GM12878 (cell line): ENCODE measurements around the gene STK4. TPM values are rescaled to one million over a fixed set of nuclear protein-coding genes. Genes with fewer than 3 reads are reported as not detected.

Source experiments
- ATAC-seq: fragments of 200-7000 bp; cut with Tn5 transposase; 3 replicates; pipeline ENCODE4 v1.9.1; 2020; ENCODE audit warnings: mild to moderate bottlenecking, moderate library complexity
- BruUV-seq: library from RNA; stranded (reverse); fragments of 400-500 nt; replicated peaks from 2 replicates; lab custom pipeline; 2021; lab: Mats Ljungman, UMichigan
- CTCF ChIA-PET: fragments of 300-600 bp; sonication (Branson Sonifier 250); formaldehyde crosslinking; extraction: SDS; loops from one replicate; lab custom pipeline; 2021; ENCODE audit warnings: inconsistent platforms; lab: Yijun Ruan, JAX
- POLR2A ChIA-PET: fragments of 350-600 bp; formaldehyde crosslinking; extraction: SDS; loops from one replicate; lab custom pipeline; 2021; ENCODE audit warnings: inconsistent platforms; lab: Charles Lee
- RAD21 ChIA-PET: fragments of 300-600 bp; sonication (Branson Sonifier 250); formaldehyde crosslinking; loops from one replicate; lab custom pipeline; 2023; ENCODE audit warnings: antibody characterized with exemption; ENCODE audit not compliant: unreplicated experiment; lab: Charles Lee
- SMC1A ChIA-PET: fragments of 300-600 bp; sonication (Branson Sonifier 250); formaldehyde crosslinking; loops from one replicate; lab custom pipeline; 2023; ENCODE audit not compliant: unreplicated experiment, uncharacterized antibody; lab: Charles Lee
- DNase-seq: peaks from one replicate; pipeline ENCODE4 v3.0.0-alpha.2; 2011; ENCODE audit warnings: low read depth, low spot score
- FAIRE-seq: peaks from 3 replicates; lab custom pipeline; 2011; peaks lifted over from hg19 to GRCh38; lab: Jason Lieb, UNC
- H2AFZ ChIP-seq: 2 replicates; pipeline ENCODE4 v1.6.0; 2011; ENCODE audit warnings: low read depth, low read length, control low read depth; ENCODE audit not compliant: control insufficient read depth
- H3K27ac ChIP-seq: 2 replicates; pipeline ENCODE4 v1.5.1; 2011; ENCODE audit warnings: control low read depth; ENCODE audit not compliant: control insufficient read depth, insufficient read depth
- H3K27me3 ChIP-seq, 2 experiments: replicated peaks in 1 of 2; 2 replicates each; pipeline versions ENCODE4 v1.6.0 to v1.6.1; 2011; ENCODE audit warnings: low read length in 1 of 2; ENCODE audit not compliant: control insufficient read depth in 2 of 2, insufficient read depth in 2 of 2
- H3K36me3 ChIP-seq, 2 experiments: 2 replicates each; pipeline ENCODE4 v1.5.1; 2011; ENCODE audit warnings: low read length in 1 of 2; ENCODE audit not compliant: control insufficient read depth in 2 of 2, insufficient read depth in 2 of 2
- H3K4me1 ChIP-seq: 2 replicates; pipeline ENCODE4 v1.6.1; 2011; ENCODE audit warnings: mild to moderate bottlenecking, low read length, moderate library complexity, mixed read lengths; ENCODE audit not compliant: control insufficient read depth, insufficient read depth
- H3K4me2 ChIP-seq: 2 replicates; pipeline ENCODE4 v1.6.0; 2011; ENCODE audit warnings: control low read depth; ENCODE audit not compliant: control insufficient read depth, insufficient read depth
- H3K4me3 ChIP-seq: fragments of 200-600 bp; sonication (generic); 2 replicates; pipeline ENCODE4 v1.5.1; 2016
- H3K79me2 ChIP-seq: 2 replicates; pipeline ENCODE4 v1.6.0; 2011; ENCODE audit warnings: low read length; ENCODE audit not compliant: control insufficient read depth, insufficient read depth
- H3K9ac ChIP-seq: 2 replicates; pipeline ENCODE4 v1.8.0; 2011; ENCODE audit warnings: low read length, control low read depth, mixed read lengths; ENCODE audit not compliant: control insufficient read depth, insufficient read depth
- H3K9me3 ChIP-seq: replicated peaks from 3 replicates; pipeline ENCODE4 v1.5.1; 2011; ENCODE audit warnings: mild to moderate bottlenecking, low read length; ENCODE audit not compliant: control insufficient read depth, insufficient read depth
- H4K20me1 ChIP-seq: 2 replicates; pipeline ENCODE4 v1.6.0; 2011; ENCODE audit not compliant: control insufficient read depth, insufficient read depth
- EED ChIP-seq: sonication (generic); IDR thresholded peaks from 2 replicates; pipeline ENCODE4 v1.6.1; 2016; ENCODE audit warnings: antibody characterized with exemption, low read depth
- EGR1 ChIP-seq, 2 experiments: IDR thresholded peaks; 1 replicate in 1 of 2; 2 replicates in 1 of 2; pipeline ENCODE4 v1.6.1; 2011 to 2012; ENCODE audit warnings: low read depth in 2 of 2, low read length in 2 of 2, borderline replicate concordance in 1 of 2, mild to moderate bottlenecking in 1 of 2, moderate library complexity in 1 of 2
- MTA2 ChIP-seq: fragments of 450-650 bp; IDR thresholded peaks from 2 replicates; pipeline ENCODE4 v1.6.1; 2016; ENCODE audit warnings: low read depth, mild to moderate bottlenecking, moderate library complexity
- MYB ChIP-seq: fragments of 150-350 bp; IDR thresholded peaks from 2 replicates; pipeline ENCODE4 v1.6.1; 2014; ENCODE audit warnings: mild to moderate bottlenecking, low read depth, low read length, borderline replicate concordance
- NR2F1 ChIP-seq: fragments of 450-650 bp; conservative IDR thresholded peaks from 2 replicates; pipeline ENCODE4 v1.6.1; 2017; ENCODE audit warnings: mild to moderate bottlenecking
- PKNOX1 ChIP-seq: fragments of 450-650 bp; IDR thresholded peaks from 2 replicates; pipeline ENCODE4 v1.6.1; 2016; ENCODE audit warnings: mild to moderate bottlenecking
- ZNF217 ChIP-seq: fragments of 450-650 bp; IDR thresholded peaks from 2 replicates; pipeline ENCODE4 v1.6.1; 2017; ENCODE audit warnings: antibody characterized with exemption, mild to moderate bottlenecking
- ZNF384 ChIP-seq: IDR thresholded peaks from 2 replicates; pipeline ENCODE4 v1.6.1; 2012; ENCODE audit warnings: low read depth, mild to moderate bottlenecking, low read length, improper control_type of control experiment, borderline replicate concordance
- WGBS: methylation state at CpG from one replicate; pipeline ENCODE4 v1.1.6; 2016; ENCODE audit warnings: low lambda C conversion rate; ENCODE audit not compliant: insufficient replicate concordance, insufficient coverage; ENCODE audit errors: missing lambda C conversion rate; 5-methylcytosine and 5-hydroxymethylcytosine counted together
- in situ Hi-C: fragments of 300-500 bp; cut with MboI; formaldehyde crosslinking; loops from 9 replicates; pipeline ENCODE4 v1.14.3; 2018; ENCODE audit warnings: mixed read lengths
- intact Hi-C: fragments of 100-400 bp; cut with micrococcal nuclease; formaldehyde crosslinking; loops from one replicate; pipeline ENCODE4 v1.14.2; 2022; ENCODE audit not compliant: unreplicated experiment
- polyA plus RNA-seq, 11 experiments: library from polyadenylated mRNA; depleted of rRNA in 4 of 11; unstranded in 6 of 11; stranded (reverse) in 5 of 11; fragments of >200 nt; fragmentation: Nextera tagmentation in 4 of 11; fragmentation: Illumina TruSeq in 1 of 11; extraction: Ambion mirVana in 4 of 11; extraction: Trizol in 1 of 11; gene quantifications; 1 replicate in 1 of 11; 2 replicates in 10 of 11; pipeline versions ENCODE4 v1.2.1 to v1.2.3, GENCODE V29; 2011 to 2016; ENCODE audit warnings: inconsistent platforms in 2 of 11, missing spikeins in 2 of 11, low read depth in 1 of 11
- total RNA-seq, 4 experiments: library from RNA; depleted of rRNA in 3 of 4; stranded (reverse); fragments of >200 nt in 3 of 4; fragmentation: Illumina TruSeq in 1 of 4; extraction: Trizol in 1 of 4; gene quantifications; 2 replicates each; pipeline versions ENCODE4 v1.2.1 to v1.2.3, GENCODE V29; 2013 to 2021

Gene STK4
- total and polyA plus RNA-seq, 10 of the 15 experiments (the other 5 are each of a cell fraction or from before 2014, with no cell fraction given): 24.0 to 135 (median 89.7) TPM

GRCh38 chr20:44963325-44964215 lies 2.7 kb upstream of the STK4 start (continued):
- TF ChIP-seq NR2F1 (peak; percentile 41; the same call in 1 of the 2 replicates), EGR1 (IDR thresholded peaks at IDR 0.05; ENCODE audit: borderline replicate concordance in 1 of 2, low read depth in 2 of 2, low read length in 2 of 2) (no peak), EED (no peak), MTA2 (peak; percentile 67; the same call in 1 of the 2 replicates), PKNOX1 (peak; percentile 71), ZNF384 (no peak), ZNF217 (no peak)

DNA sequence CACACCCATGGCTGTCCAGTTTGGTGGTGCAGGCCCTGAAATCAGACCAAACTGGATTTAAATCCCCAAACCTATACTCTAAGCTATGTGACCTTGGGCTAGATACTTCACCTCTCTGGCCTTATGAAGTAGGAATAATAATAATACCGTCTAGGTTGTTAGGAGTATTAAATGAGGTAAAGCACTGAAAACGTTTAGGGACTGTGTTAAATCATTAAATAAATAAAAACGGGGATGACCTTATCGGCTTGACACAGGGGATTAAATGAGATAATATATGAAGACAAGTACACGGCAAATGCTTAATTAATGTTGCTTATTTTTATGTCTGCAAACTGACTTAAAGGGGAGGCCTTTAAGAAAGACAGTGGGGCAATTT lies 672 bp upstream of the STK4 start:
- no peaks in the 10 kb centered on the region for H3K36me3 ChIP-seq
- no peaks in the 10 kb centered on the region for H4K20me1 ChIP-seq
- no TSS peak for BruUV-seq
- no peak for ATAC-seq
- H3K9me3 ChIP-seq: no peaks in the 10 kb centered on the region
- in situ Hi-C loops (no loop called here), intact Hi-C loops (no loop called here)
- TF ChIP-seq MYB: no peak
- 0 out of 2 replicates have a peak, but pooled peaks have one; percentile 42 for TF ChIP-seq ZNF217
- peak overlapping the region; percentile 95; the same call in 1 of the 2 replicates for H3K4me3 ChIP-seq
- FAIRE-seq: no peak
- ChIA-PET RAD21 (interaction anchor here (0.9 to 1.5 kb wide), 3 partner anchors 16 to 130 kb away, joined by 3 read pairs; no protein-coding TSS in a partner anchor), POLR2A (interaction anchor here (1.8 to 5.7 kb wide), 3 partner anchors 8 to 13 kb away, joined by 4 to 48 read pairs (median 5); no protein-coding TSS in a partner anchor), SMC1A (interaction anchor here (0.6 to 6.6 kb wide), 9 partner anchors 12 to 130 kb away, joined by 3 to 66 read pairs (median 4); no protein-coding TSS in a partner anchor), CTCF (interaction anchor here (1.0 to 3.4 kb wide), 4 partner anchors 13 to 130 kb away, joined by 3 to 18 read pairs (median 7); no protein-coding TSS in a partner anchor)
- WGBS: 1% methylated on average over 5 of the region's 5 CpGs
- peak overlapping the region; percentile 95 for H3K27ac ChIP-seq
- H3K4me2 ChIP-seq: peak overlapping the region; percentile 92
- no peak for DNase-seq
- H3K4me1 ChIP-seq: peaks cover 13% of the 10 kb centered on the region
- H3K27me3 ChIP-seq: no peaks in the 10 kb centered on the region
- H3K79me2 ChIP-seq: peaks cover 48% of the 10 kb centered on the region
- peak overlapping the region; percentile 96 for H2AFZ ChIP-seq
- peak overlapping the region; percentile 90 for H3K9ac ChIP-seq
